ENCODE measurements around the gene SNX6.

GRCh38 chr14:34619471-34619870 lies 10.5 kb downstream of the SNX6 start:
- TF ChIP-seq CTCF (IDR thresholded peaks at IDR 0.05; ENCODE audit: extremely low read depth in 1 of 2, insufficient read depth in 1 of 2, low read depth in 1 of 2, low read length in 2 of 2) (no peak), POLR2AphosphoS5 (IDR thresholded peaks at IDR 0.05; ENCODE audit: insufficient read depth, low read depth, low read length) (no peak), POLR2A (IDR thresholded peaks at IDR 0.05; ENCODE audit: low read depth, low read length) (no peak), EZH2 (IDR thresholded peaks at IDR 0.05; ENCODE audit: borderline replicate concordance, low read depth, low read length, severe bottlenecking) (no peak), MAX (IDR thresholded peaks at IDR 0.05; ENCODE audit: insufficient read depth, insufficient read length) (no peak), GATA2 (IDR thresholded peaks at IDR 0.05; ENCODE audit: insufficient read depth, insufficient read length, low read depth, low read length) (no peak)

Measured in endothelial cell of umbilical vein (primary cell).